Raji (cell line): Measurements from ENCODE around the gene SEMA3G.

Experiments
- POLR2A ChIP-seq: IDR thresholded peaks from 2 replicates; pipeline ENCODE4 v1.6.1; 2011; ENCODE audit warnings: low read depth, low read length, control low read depth; ENCODE audit not compliant: insufficient read depth

The SEMA3G gene

GRCh38 chr3:52393959-52394670 is 50.8 kb downstream of the SEMA3G start:
- TF ChIP-seq POLR2A, result no peak

GRCh38 chr3:52393131-52393807 is 51.6 kb downstream of the SEMA3G start:
- no peak for TF ChIP-seq POLR2A

GRCh38 chr3:52392216-52392930 is 52.5 kb downstream of the SEMA3G start:
- no peak for TF ChIP-seq POLR2A

GRCh38 chr3:52391096-52391495 is 53.8 kb downstream of the SEMA3G start:
- no peak for TF ChIP-seq POLR2A

- TF ChIP-seq POLR2A, result no peak
These were observed 56.0 kb downstream of the SEMA3G start for GRCh38 chr3:52388933-52389332.

- no peak for TF ChIP-seq POLR2A
These were observed 56.5 kb downstream of the SEMA3G start for GRCh38 chr3:52388348-52388821.

- no peak for TF ChIP-seq POLR2A
These were observed 57.4 kb downstream of the SEMA3G start for GRCh38 chr3:52387481-52387880.

- 0 out of 2 replicates have a peak, but pooled peaks have one; percentile 17 for TF ChIP-seq POLR2A
These were observed 59.7 kb downstream of the SEMA3G start for GRCh38 chr3:52385157-52385556.

GRCh38 chr3:52384019-52384761 is 60.7 kb downstream of the SEMA3G start:
- no peak for TF ChIP-seq POLR2A

GRCh38 chr3:52383446-52383845 is 61.5 kb downstream of the SEMA3G start:
- 0 out of 2 replicates have a peak, but pooled peaks have one; percentile 5 for TF ChIP-seq POLR2A
